ENCODE results near the gene MORN1.

The MORN1 gene

GRCh38 chr1:2405588-2406295 is 14.4 kb upstream of the MORN1 start:
- DNase-seq: no peak

GRCh38 chr1:2404890-2405511 is 13.6 kb upstream of the MORN1 start:
- DNase-seq: no peak

DNA sequence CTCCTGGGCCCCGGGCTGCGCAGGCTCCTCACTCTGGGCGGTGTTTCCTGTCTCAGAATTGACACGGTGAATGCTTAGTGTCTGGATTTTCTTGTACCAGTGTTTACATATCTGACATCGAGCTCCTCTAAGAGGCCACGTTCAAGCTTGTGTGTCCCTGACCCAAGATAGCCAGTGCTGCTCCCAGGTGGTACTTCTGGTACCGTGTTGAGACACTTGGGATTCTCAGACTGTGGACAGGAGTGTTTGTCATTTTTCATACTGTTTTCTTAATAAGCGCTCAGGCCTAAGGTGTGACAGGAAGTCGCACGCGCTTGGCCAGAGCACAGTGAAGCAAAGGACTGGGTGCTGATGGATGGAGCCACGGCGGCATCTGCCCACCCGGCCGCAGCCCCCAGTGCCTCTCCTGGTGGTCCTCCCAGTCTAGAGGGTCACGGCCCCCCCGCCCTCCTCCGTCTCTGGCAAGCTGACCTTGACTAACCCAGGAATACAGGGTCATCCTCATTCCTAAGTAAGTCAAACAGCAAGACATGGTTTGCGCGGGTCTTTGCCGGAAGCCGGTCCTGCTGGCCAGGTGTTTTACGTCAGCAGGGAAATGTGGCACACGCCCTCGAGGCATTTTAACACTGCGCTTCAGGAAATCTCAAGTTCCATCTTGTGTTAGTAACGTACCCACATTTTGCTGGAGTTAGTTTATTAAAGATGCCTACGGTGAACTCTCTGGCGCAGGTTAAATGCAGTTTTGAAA is 13.0 kb upstream of the MORN1 start:
- no peak for DNase-seq

DNA sequence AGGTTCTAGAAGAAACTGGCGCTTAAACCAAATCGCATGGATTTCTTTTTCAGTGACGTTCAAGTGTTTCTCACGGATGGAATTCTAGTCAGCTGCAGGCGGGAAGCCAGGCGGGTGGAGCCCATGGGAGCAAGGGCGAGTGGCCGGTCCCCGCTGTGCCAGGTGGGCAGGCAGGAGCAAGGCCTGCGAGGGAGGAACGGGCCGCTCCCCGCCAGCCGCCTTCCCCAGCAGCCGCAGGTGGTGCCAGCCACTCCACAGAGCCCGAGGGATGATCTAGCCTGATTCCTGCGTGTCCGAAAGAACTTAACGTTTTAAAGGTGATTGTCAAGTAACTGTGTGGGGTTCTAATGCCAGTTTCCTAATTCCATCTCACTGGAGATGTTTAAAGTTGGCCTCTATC is 11.9 kb upstream of the MORN1 start:
- DNase-seq: no peak

DNA sequence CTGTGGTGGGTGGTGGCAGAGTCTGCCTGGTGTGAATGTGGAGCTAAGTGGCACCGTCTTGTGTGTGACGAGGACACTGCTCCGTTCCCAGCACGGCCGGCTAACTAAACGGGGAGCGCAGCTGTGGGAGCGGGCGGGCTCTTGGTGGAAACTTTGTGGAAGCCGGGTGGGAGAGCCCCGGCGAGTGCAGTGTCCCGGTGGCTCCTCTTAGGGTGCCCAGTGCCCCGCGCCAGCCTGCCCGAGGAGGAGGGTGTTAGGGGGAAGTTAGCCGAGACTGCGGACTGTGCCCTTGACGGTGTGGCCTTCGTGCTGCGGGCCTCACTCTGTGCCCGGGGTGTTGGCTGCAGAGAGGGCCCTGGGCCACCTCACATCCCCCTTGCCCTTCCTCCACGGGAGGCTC is 11.1 kb upstream of the MORN1 start:
- DNase-seq: no peak

GRCh38 chr1:2400950-2401649 is 9.7 kb upstream of the MORN1 start:
- no peak for DNase-seq

GRCh38 chr1:2400576-2400909 is 9.2 kb upstream of the MORN1 start:
- DNase-seq: no peak

DNA sequence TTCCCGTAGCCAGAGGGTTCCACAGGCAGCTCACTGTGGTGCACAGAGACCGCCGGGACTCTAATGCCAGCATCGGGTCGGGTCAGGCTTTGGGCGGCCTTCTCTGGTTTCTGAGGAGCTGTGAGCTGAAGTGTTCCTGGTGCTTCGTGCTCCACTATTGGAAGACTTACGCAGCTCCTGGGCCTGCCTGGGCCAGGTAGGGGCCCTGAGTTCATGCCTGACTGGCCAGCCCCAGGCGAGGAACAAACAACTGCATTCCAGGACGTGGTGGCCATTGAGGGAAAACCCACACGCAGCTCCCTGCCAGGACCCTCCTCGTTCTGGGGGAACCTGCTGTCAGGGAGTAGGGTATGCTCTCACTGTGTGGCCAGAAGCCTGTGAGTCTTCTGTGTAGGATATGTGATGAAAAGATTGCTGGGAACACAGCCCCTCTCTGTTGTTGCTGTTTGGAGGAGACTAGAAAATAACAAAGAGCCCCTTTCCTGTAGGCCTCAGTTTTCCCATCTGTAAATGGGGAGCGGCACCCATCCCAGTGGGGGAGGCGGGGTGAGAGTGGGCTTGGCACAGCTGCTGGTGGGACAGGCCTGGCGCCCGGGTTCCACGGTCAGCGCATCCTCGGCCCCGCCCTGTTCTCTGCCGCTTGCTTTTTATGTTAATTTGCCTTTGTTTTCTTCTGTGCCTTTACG is 8.7 kb upstream of the MORN1 start:
- no peak for DNase-seq

GRCh38 chr1:2398871-2399270 is 7.5 kb upstream of the MORN1 start:
- DNase-seq: no peak

DNA sequence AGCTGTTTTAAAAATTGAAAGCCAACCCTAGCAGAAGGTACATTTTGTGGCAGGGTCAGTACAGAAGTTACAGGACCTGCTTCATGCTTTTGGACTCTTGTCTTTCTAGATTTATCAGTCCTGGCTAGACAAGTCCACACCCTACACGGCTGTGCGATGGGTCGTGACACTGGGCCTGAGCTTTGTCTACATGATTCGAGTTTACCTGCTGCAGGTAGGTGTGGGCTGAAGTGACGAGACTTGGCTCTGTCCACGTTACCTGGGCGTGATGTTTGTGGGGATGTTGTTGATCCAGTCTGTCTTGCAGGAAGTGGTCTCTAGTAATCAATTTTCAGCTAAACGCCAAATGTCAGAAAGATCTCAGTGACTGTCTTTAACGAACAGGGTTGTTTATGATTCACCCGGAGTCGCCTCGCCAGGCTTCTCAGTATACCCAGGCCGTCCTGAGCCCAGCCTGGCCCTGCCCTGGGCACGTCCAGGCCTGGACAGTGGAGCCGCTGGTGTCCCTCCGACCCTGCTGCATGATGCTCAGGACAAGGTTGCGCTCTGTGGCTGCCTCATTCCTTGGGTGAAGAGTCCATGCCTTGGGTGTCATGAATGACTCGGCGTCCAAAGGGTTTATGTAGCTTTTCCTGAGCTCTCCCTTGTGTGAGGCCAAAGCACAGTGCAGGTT is 5.8 kb upstream of the MORN1 start:
- DNase-seq: no peak

- no peak for DNase-seq
Observed at GRCh38 chr1:2396476-2396875, 5.1 kb upstream of the MORN1 start.

- no peak for DNase-seq
Observed at GRCh38 chr1:2396059-2396458, 4.7 kb upstream of the MORN1 start.

GRCh38 chr1:2395245-2395644 is 3.9 kb upstream of the MORN1 start:
- DNase-seq: no peak

DNA sequence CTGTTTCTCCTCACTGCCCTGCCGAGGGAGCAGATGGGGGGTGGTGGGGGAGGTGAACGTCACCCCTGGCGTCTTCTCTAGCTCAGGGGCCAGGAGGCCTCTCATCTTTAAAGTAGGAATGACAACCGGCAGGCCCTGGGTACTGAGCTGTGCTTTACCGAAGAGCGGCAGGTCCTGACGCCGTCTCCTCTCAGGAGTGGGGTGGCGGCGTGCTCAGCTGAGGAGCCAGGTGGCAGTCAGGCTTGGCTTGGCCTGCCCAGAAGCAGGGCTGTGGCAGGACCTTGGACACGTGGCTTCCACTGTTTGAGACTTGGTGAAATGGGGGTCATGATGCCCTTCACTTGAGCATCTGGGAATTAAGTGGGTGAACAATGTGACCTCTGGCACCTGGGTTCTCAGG is 3.4 kb upstream of the MORN1 start:
- no peak for DNase-seq

DNA sequence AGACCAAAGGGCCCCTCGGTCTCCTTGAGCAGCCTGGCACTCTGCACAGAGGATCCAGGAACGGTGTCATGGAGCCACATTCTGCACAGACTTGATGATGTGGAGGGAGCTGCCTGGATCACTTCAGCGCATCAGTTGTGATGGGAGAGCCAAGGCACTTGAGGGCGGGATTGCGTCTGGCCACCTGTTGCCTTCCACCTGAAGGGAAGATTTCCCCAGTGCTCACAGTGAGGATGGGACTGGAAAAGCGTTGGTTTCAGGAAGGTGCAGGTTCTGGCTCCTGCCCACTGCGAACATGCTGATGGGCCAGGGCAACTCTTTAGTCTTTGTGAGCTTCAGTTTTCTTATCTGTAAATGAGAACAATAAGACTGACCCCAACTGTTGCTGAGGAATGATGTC is 2.9 kb upstream of the MORN1 start:
- no peak for DNase-seq

DNA sequence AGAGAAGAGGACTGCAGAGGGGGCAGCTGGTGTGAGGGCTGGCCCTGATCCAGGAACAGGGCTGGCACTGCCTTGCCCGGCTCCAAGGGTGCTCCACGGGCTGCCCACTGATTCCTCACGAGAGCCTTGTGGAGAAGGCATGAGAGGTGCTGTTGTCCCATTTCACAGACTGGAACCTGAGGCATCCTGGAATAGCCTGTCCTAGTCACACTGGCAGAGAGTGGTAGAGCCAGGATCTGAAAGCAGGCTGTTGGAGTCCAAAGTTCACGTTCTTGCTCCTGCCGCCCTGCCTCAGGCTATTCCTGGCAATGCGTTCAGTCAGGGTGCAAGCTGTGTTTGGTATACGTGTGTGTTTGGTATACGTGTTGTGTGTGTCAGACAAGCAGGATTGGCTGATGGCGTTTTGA is 2.1 kb upstream of the MORN1 start:
- DNase-seq: no peak

- no peak for DNase-seq
Observed at GRCh38 chr1:2392686-2393085, 1.3 kb upstream of the MORN1 start.

DNA sequence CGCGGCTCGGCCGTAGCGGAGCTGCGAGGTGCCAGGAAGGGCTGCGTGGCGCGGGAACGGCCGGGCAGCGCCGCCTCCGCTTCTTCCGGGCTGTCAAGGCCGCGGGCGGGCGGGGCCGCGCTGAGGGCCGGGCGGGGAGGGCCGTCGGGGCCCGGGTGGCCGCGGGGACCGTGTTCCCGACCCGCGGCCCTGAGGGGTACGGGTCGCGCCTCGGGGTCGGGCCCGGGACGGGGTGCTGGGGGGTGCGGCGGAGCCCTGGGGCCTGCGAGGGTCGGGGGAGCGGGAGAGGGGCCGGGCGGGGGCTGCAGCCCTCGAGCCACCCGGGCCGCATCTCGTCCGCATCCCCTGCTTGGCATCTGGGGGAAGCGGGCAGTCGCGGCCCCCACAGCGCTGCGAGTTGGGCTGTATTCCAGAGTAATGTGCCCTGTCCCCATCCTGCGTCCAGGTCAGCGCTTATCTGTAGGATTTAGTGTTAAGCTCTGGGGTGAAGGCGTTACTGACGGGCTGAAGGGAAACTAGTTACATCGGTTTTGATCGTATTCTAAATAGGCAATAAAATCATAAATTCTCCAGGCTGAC is 666 bp upstream of the MORN1 start:
- no peak for DNase-seq

DNA sequence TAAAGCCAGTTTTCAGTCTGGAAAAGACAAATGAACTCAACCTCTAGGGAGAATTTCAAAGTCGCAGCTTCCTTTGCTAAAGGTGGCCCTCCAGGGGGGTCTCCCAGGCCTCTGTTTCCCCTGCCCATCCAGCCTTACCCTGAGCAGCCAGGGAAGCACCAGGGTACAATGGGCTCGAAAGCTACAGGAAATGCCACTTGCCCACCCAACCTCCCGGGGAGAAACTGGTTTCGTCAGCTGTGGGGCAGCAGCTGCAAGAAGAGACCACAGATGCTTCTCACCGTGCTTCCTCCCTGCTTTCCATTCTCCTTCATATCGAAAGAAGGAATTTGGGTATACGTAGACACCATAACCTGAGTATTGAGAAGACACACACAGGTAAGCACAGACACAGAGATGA is 1.7 kb downstream of the MORN1 start:
- no peak for DNase-seq

GRCh38 chr1:2388004-2388913 is 3.1 kb downstream of the MORN1 start:
- no peak for DNase-seq
